Measurements from ENCODE around the gene ENKUR. TPM values are rescaled to one million over a fixed set of nuclear protein-coding genes. Genes with fewer than 3 reads are reported as not detected.

The ENKUR gene
- total RNA-seq, 1 donor from 2014 or later: not detected

GRCh38 chr10:24952143-24952706 lies 63.7 kb downstream of the ENKUR start, which contains the start of gene PRTFDC1:
Gene PRTFDC1, minus strand, starts transcription at chr10:24952606. Its CDS starts 31 bp downstream, at chr10:24952575.
- Mint-ChIP-seq H3K4me1 (ENCODE audit: low read depth, unreplicated experiment) (peaks cover 24% of the 10 kb centered on the region), H3K9me3 (ENCODE audit: unreplicated experiment) (peaks cover 14% of the 10 kb centered on the region), H3K27me3 (ENCODE audit: unreplicated experiment) (peaks cover 8% of the 10 kb centered on the region), H3K4me3 (ENCODE audit: unreplicated experiment) (peak within 1 kb of the TSS; percentile 83), H3K27ac (ENCODE audit: unreplicated experiment) (peak within 1 kb of the TSS; percentile 88), H3K36me3 (ENCODE audit: unreplicated experiment) (no peaks in the 10 kb centered on the region)
- peak; percentile 74 for DNase-seq
- no peak for TF ChIP-seq CTCF (IDR thresholded peaks at IDR 0.05; ENCODE audit: partially characterized antibody, unreplicated experiment)

DNA sequence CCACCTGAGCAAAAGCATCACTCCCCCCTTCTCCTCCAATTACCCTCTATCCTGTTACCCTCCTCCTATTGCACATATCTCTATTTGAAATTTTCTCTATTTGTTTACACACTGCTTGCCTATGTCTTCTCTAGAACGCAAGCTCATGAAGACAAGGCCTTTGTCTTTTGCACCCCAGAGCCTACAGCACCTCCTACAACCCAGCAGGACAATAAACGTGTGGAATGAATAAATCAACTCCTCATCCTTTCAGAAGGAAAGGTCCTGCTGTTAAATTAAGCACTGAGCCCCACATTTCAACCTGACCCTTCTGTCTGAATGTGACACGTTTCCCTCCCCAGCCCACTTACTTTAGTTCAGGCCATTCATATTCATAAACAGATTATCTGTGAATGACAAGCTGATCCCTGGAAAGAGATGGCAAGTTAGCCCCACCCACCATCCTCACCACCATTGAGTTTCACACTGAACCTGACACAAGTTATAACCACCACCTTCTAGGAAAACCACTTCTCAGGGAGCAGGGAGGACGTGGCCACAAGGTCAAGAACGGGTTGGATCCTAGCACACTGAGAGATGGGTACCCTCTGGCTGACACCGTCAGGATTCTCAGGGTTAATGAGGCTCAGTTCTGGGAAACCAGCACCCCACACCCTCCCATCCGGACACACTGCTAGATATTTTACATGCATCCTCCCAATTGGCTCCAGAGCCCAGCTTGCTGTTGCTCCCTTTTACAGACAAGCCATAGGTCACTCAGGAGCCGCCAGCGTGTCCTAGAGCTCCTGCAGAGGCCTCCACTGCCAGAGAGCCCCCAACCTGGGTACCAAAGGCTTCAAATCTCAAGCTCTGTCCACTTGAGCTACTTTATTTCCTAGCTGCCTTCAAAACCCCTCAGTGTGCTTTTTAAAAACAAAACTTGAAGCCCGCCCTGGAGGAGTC lies 64.5 kb downstream of the ENKUR start:
- H3K27me3 Mint-ChIP-seq (ENCODE audit: unreplicated experiment): peaks cover 8% of the 10 kb centered on the region
- DNase-seq: peak; percentile 36
- H3K9me3 Mint-ChIP-seq (ENCODE audit: unreplicated experiment): peaks cover 14% of the 10 kb centered on the region
- peak overlapping the region; percentile 88 for H3K27ac Mint-ChIP-seq (ENCODE audit: unreplicated experiment)
- TF ChIP-seq CTCF (IDR thresholded peaks at IDR 0.05; ENCODE audit: partially characterized antibody, unreplicated experiment): no peak
- H3K4me1 Mint-ChIP-seq (ENCODE audit: low read depth, unreplicated experiment): peaks cover 24% of the 10 kb centered on the region
- H3K36me3 Mint-ChIP-seq (ENCODE audit: unreplicated experiment): no peaks in the 10 kb centered on the region
- peak overlapping the region; percentile 80 for H3K4me3 Mint-ChIP-seq (ENCODE audit: unreplicated experiment)

DNA sequence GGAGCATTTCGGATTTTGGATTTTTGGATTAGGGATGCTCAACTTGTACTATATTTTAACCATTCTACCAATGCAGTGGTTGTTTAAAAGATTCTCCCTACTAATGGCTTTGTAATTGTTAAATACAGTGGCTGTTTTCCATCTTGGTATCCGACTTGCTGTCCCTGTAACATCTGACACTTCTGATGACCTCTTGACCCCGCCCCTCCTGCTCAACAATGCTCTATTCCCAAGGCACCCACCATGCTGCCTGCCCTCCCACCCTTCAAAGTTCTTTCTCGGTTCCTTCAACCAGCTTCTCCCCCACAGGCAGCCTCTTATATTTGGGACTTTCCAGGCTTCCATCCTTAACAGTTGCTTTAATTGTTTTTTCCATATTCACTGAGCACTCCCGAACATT lies 65.5 kb downstream of the ENKUR start:
- DNase-seq: peak; percentile 41
- no peaks in the 10 kb centered on the region for H3K36me3 Mint-ChIP-seq (ENCODE audit: unreplicated experiment)
- peaks cover 15% of the 10 kb centered on the region for H3K9me3 Mint-ChIP-seq (ENCODE audit: unreplicated experiment)
- peaks cover 24% of the 10 kb centered on the region for H3K4me1 Mint-ChIP-seq (ENCODE audit: low read depth, unreplicated experiment)
- peak overlapping the region; percentile 80 for H3K4me3 Mint-ChIP-seq (ENCODE audit: unreplicated experiment)
- no peak for TF ChIP-seq CTCF (IDR thresholded peaks at IDR 0.05; ENCODE audit: partially characterized antibody, unreplicated experiment)
- peak overlapping the region; percentile 88 for H3K27ac Mint-ChIP-seq (ENCODE audit: unreplicated experiment)
- H3K27me3 Mint-ChIP-seq (ENCODE audit: unreplicated experiment): peaks cover 9% of the 10 kb centered on the region

DNA sequence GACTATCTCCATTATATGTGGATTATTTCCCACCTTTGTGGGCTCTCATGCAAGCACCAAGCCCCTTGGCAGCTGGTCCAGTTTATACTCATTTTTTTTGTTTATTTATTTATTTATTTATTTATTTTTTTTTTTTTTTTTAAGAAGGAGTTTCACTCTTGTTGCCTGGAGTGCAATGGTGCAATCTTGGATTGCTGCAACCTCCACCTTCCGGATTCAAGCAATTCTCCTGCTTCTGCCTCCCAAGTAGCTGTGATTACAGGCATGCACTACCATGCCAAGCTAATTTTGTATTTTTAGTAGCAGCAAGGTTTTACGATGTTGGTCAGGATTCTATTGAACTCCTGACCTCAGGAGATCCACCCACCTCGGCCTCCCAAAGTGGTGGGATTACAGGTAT lies 66.3 kb downstream of the ENKUR start:
- Mint-ChIP-seq H3K4me3 (ENCODE audit: unreplicated experiment) (no peak overlapping the region), H3K27ac (ENCODE audit: unreplicated experiment) (no peak overlapping the region), H3K36me3 (ENCODE audit: unreplicated experiment) (no peaks in the 10 kb centered on the region), H3K4me1 (ENCODE audit: low read depth, unreplicated experiment) (peaks cover 27% of the 10 kb centered on the region), H3K9me3 (ENCODE audit: unreplicated experiment) (peaks cover 17% of the 10 kb centered on the region), H3K27me3 (ENCODE audit: unreplicated experiment) (peaks cover 8% of the 10 kb centered on the region)
- no peak for TF ChIP-seq CTCF (IDR thresholded peaks at IDR 0.05; ENCODE audit: partially characterized antibody, unreplicated experiment)
- DNase-seq: no peak

Measured in glutamatergic neuron (in vitro differentiated cells).